HG03139 (cell line): Measurements from ENCODE around the gene TLR7.

Source experiments
- ATAC-seq: cut with Tn5 transposase; IDR thresholded peaks from one replicate; pipeline ENCODE4 v1.9.1; 2021; ENCODE audit not compliant: unreplicated experiment

The TLR7 gene

GRCh38 chrX:12922599-12922919 lies 55.7 kb downstream of the TLR7 start:
- no peak for ATAC-seq

- no peak for ATAC-seq
These were observed 62.8 kb downstream of the TLR7 start for GRCh38 chrX:12929701-12930100.

- no peak for ATAC-seq
These were observed 63.3 kb downstream of the TLR7 start for GRCh38 chrX:12930150-12930549.

- no peak for ATAC-seq
These were observed 65.4 kb downstream of the TLR7 start for GRCh38 chrX:12932244-12932643.

GRCh38 chrX:12934850-12935249 lies 68.0 kb downstream of the TLR7 start:
- no peak for ATAC-seq

- ATAC-seq = no peak
These were observed 70.1 kb downstream of the TLR7 start for GRCh38 chrX:12936947-12937346.
